ENCODE measurements around the gene CFAP77. TPM values are rescaled to one million over a fixed set of nuclear protein-coding genes. Genes with fewer than 3 reads are reported as not detected.
A peak's percentile ranks its signal among the peaks of the same experiment; 100 is the strongest.

CFAP77 gene
- total and polyA plus RNA-seq, 2 donors from 2014 or later: 0.50 TPM; not detected in 1

GRCh38 chr9:132578367-132578932 is 168.4 kb downstream of the CFAP77 start:
- DNase-seq (peak in 1 of 5 donors; percentile 20), FAIRE-seq (no peak)
- no peak overlapping the region for H3K27ac ChIP-seq (ENCODE audit: low read depth in 2 of 2, low read length in 2 of 2)
- no peaks in the 10 kb centered on the region for H3K9me3 ChIP-seq (ENCODE audit: control insufficient read depth in 2 of 3, insufficient read depth in 1 of 3, low read length in 3 of 3)
- no peak overlapping the region for H3K9ac ChIP-seq (ENCODE audit: low read length in 3 of 3)
- intact Hi-C loops (cut with DNase I): loop anchor here (5.0 to 10.0 kb wide), 2 partner anchors 71 to 164 kb away; partner anchors contain the start of gene CFAP77
- H3K4me1 ChIP-seq (ENCODE audit: control insufficient read depth in 2 of 3, insufficient read depth in 2 of 3, low read depth in 1 of 3, low read length in 3 of 3): no peaks in the 10 kb centered on the region
- peaks cover 47% of the 10 kb centered on the region for H3K27me3 ChIP-seq (ENCODE audit: control insufficient read depth, insufficient read depth, low read length)
- no peak overlapping the region for H3K4me3 ChIP-seq (ENCODE audit: low read length in 3 of 3)
- H3K36me3 ChIP-seq (ENCODE audit: control insufficient read depth in 2 of 3, insufficient read depth in 3 of 3, low read length in 3 of 3): no peaks in the 10 kb centered on the region
- TF ChIP-seq, protein P1, sequence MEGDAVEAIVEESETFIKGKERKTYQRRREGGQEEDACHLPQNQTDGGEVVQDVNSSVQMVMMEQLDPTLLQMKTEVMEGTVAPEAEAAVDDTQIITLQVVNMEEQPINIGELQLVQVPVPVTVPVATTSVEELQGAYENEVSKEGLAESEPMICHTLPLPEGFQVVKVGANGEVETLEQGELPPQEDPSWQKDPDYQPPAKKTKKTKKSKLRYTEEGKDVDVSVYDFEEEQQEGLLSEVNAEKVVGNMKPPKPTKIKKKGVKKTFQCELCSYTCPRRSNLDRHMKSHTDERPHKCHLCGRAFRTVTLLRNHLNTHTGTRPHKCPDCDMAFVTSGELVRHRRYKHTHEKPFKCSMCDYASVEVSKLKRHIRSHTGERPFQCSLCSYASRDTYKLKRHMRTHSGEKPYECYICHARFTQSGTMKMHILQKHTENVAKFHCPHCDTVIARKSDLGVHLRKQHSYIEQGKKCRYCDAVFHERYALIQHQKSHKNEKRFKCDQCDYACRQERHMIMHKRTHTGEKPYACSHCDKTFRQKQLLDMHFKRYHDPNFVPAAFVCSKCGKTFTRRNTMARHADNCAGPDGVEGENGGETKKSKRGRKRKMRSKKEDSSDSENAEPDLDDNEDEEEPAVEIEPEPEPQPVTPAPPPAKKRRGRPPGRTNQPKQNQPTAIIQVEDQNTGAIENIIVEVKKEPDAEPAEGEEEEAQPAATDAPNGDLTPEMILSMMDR (IDR thresholded peaks at IDR 0.05; ENCODE audit: borderline replicate concordance, extremely low read depth, insufficient read depth): no peak

DNA sequence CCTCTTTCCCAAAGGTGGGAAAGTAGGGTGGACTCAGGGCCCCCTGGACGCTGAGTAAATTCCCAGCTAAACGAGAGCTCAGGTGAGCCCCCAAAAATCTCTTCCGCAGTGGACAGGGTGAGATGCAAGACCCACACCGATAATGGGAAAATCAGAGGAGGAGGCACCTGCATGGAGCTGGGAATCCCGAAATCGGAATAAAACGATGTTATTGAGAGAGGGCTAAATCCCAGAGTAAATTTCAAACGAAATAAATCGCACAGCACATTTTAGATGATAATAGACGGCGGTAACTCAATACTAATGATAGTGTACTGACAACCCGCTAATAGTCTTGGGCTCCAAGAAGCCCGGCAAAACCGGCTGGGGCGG is 169.4 kb downstream of the CFAP77 start:
- no peak for FAIRE-seq
- H3K36me3 ChIP-seq (ENCODE audit: control insufficient read depth in 2 of 3, insufficient read depth in 3 of 3, low read length in 3 of 3): no peaks in the 10 kb centered on the region
- H3K27me3 ChIP-seq (ENCODE audit: control insufficient read depth, insufficient read depth, low read length): peaks cover 56% of the 10 kb centered on the region
- no peak for DNase-seq
- intact Hi-C loops (cut with DNase I): loop anchor here (5.0 to 10.0 kb wide), 2 partner anchors 72 to 165 kb away; partner anchors contain the start of gene CFAP77
- no peaks in the 10 kb centered on the region for H3K4me1 ChIP-seq (ENCODE audit: control insufficient read depth in 2 of 3, insufficient read depth in 2 of 3, low read depth in 1 of 3, low read length in 3 of 3)
- no peak overlapping the region for H3K27ac ChIP-seq (ENCODE audit: low read depth in 2 of 2, low read length in 2 of 2)
- TF ChIP-seq, protein P1 (IDR thresholded peaks at IDR 0.05; ENCODE audit: borderline replicate concordance, extremely low read depth, insufficient read depth): no peak
- no peak overlapping the region for H3K9ac ChIP-seq (ENCODE audit: low read length in 3 of 3)
- no peaks in the 10 kb centered on the region for H3K9me3 ChIP-seq (ENCODE audit: control insufficient read depth in 2 of 3, insufficient read depth in 1 of 3, low read length in 3 of 3)
- H3K4me3 ChIP-seq (ENCODE audit: low read length in 3 of 3): no peak overlapping the region

DNA sequence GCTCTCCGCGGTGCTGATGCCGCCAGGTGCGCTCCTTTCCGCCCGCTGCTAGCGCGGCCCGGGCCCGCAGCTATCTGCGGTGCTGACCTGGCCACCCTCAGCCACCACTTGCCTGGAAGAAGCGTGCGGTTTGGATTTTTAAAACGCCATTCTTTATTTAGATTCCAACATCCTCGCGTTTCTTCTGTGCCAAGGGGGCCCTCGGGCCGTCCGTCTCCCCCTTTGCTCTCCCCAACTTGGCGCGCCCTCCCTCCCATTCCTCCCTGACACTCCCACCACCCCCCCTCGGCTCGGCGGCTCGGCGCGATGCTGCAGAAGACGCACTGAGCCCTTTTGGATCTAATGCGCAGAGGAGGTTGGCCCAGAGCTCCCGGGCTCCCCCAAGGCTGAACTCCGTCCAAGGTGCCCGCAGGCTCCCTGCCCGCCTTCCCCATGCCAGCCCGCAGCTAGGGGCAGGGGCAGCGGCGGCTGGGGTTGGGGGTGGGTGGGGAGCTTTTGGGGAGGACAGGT is 172.3 kb downstream of the CFAP77 start, which contains the start of gene BARHL1:
Gene BARHL1, plus strand, starts transcription at position 331 of the 510 bp plus-strand sequence. CDS start 192 bp downstream, outside the sequence.
- H3K9me3 ChIP-seq (ENCODE audit: control insufficient read depth in 2 of 3, insufficient read depth in 1 of 3, low read length in 3 of 3): no peaks in the 10 kb centered on the region
- H3K4me3 ChIP-seq (ENCODE audit: low read length in 3 of 3): peak within 1 kb of the TSS in 2 of 3 donors; percentile 16 to 46
- peaks cover 71% of the 10 kb centered on the region for H3K27me3 ChIP-seq (ENCODE audit: control insufficient read depth, insufficient read depth, low read length)
- DNase-seq (no peak), FAIRE-seq (no peak)
- intact Hi-C loops (cut with DNase I): no loop called here
- H3K4me1 ChIP-seq (ENCODE audit: control insufficient read depth in 2 of 3, insufficient read depth in 2 of 3, low read depth in 1 of 3, low read length in 3 of 3): peaks cover 0 to 3% (median 0%) of the 10 kb centered on the region in 3 donors
- H3K9ac ChIP-seq (ENCODE audit: low read length in 3 of 3): no peak within 1 kb of the TSS
- no peak within 1 kb of the TSS for H3K27ac ChIP-seq (ENCODE audit: low read depth in 2 of 2, low read length in 2 of 2)
- TF ChIP-seq, protein P1 (IDR thresholded peaks at IDR 0.05; ENCODE audit: borderline replicate concordance, extremely low read depth, insufficient read depth): no peak
- H3K36me3 ChIP-seq (ENCODE audit: control insufficient read depth in 2 of 3, insufficient read depth in 3 of 3, low read length in 3 of 3): no peaks in the 10 kb centered on the region
